HG02610 (cell line): ENCODE results near the gene TUBE1.
"Not testable (repeated sequence)": the region's sequence is repeated elsewhere in the genome, so short reads cannot be mapped to it uniquely, and the experiment has no call there.

Experiments
- ATAC-seq: cut with Tn5 transposase; IDR thresholded peaks from one replicate; pipeline ENCODE4 v1.9.1; 2021; ENCODE audit warnings: mild to moderate bottlenecking, moderate library complexity; ENCODE audit not compliant: unreplicated experiment

The TUBE1 gene

GRCh38 chr6:112087136-112087911 is at the start of gene TUBE1, which contains the start of gene FAM229B:
TSS of gene TUBE1 (minus strand) at chr6:112087482. CDS start at chr6:112087434, 48 bp downstream.
TSS of gene FAM229B (plus strand) at chr6:112087591. CDS start at chr6:112099284, 11,693 bp downstream.
- peak; percentile 98 for ATAC-seq

DNA sequence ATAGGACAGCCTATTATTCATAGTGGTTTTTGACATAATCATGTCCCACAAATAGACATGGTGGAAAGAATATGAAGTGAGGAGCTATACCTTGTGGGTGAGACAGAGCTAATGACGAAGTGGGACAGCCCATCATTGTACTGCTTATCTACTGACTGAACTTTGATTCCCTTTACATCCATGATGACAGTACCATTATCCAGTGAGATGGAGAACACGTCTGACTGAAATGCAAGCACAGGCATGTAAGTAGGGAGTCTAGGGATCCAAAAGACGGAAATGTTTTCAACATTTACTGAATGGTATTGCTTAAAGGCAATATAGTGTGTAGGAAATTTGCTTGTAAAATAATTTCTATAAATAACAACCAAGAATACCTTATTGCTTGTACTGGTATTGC is 43.6 kb upstream of the TUBE1 start:
- no peak for ATAC-seq

DNA sequence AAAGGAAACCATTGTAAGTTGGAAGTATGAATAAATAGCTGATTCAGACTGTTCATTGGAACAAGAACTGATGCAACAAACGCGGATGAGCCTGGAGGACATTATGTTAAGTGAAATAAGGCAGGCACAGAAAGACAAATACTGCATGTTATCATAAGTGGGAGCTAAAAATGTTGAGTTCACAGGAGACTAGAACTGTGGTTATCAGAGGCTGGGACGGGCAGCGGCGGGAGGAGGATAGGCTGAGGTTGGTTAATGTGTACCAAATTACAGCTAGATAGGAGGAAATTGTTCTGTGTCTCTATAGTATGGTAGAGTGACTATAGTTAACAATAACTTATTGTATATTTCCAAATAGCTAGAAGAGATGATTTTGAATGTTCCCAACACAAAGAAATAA is 40.9 kb upstream of the TUBE1 start:
- ATAC-seq, result no peak

GRCh38 chr6:112123982-112124381 is 36.7 kb upstream of the TUBE1 start:
- ATAC-seq, result no peak

GRCh38 chr6:112122756-112123155 is 35.5 kb upstream of the TUBE1 start:
- ATAC-seq, result no peak

DNA sequence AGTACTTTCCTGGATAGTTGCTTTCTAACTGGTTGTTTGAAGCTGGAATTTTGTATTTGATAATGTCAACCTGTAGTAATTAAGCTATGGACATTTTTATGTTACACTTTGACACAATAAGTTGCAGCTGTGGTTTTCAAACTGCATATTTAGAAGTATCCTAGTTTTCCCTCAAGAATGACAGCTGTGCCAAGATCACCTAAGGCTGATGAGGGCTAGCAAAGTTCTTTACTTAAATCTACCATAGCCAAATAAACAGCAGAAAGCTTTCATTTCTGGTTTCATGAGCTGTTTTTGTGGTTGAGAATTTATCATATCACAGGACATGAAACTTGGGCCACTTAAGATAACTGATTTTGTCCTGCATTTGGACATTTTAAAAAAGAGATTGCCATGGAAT is 30.8 kb upstream of the TUBE1 start:
- ATAC-seq, result no peak

GRCh38 chr6:112117554-112117953 is 30.3 kb upstream of the TUBE1 start:
- ATAC-seq, result no peak

GRCh38 chr6:112116221-112116620 is 28.9 kb upstream of the TUBE1 start:
- no peak for ATAC-seq

DNA sequence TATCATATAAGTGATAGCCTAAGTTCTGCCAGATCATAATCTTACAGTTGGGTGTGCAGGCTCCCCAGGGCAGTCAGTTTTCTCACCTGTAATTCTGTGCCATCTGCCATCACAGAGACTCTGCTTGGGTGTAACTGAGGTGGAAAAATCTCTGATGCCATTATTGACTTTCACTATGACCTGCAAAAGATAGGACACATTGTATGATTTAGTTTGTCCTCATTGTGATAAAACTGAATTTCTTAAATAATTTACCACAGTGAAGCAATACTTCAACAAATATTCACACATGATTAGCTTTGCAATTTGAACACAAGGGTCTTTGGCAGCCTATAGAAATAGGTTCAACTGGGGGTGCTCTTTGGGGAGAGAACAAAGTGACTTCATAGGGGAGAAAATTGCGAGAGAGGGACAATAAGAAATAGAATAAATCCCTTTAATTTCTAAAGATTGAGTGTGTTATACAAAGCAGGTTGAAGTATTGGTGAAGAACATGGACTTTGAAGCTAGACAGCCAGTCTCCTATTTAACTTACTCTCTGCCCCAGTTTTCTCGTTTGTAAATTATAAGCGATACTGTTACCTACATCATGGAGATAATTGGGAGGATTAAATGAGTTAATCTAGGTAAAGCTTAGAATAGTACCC is 27.4 kb upstream of the TUBE1 start:
- no peak for ATAC-seq

GRCh38 chr6:112113918-112114317 is 26.6 kb upstream of the TUBE1 start:
- no peak for ATAC-seq

- no peak for ATAC-seq
Measured at GRCh38 chr6:112113431-112113830, 26.1 kb upstream of the TUBE1 start.

DNA sequence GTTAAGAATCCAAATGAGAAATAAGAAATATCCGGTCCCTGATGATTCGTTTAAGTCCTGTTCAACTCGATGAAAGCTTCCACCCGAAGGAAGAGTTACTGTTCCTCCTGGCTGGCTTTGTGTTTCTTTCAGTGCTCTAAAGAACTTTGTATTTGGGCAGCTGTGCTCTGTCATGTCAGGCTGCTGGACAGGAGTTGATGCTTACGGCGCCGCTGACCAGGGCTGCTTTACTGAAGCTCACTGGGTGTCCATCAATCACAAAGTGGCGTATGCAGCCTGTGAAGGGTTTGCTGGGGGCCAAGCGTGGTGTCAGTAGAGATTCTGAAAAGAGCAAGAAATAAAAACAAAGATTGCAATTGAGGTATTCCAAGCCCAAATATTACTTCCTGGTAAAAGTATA is 22.0 kb upstream of the TUBE1 start:
- ATAC-seq, result no peak

- no peak for ATAC-seq
Measured at GRCh38 chr6:112106562-112106961, 19.3 kb upstream of the TUBE1 start.

- not testable (repeated sequence) for ATAC-seq
Measured at GRCh38 chr6:112106026-112106425, 18.7 kb upstream of the TUBE1 start.

- no peak for ATAC-seq
Measured at GRCh38 chr6:112100561-112100960, 13.3 kb upstream of the TUBE1 start.

DNA sequence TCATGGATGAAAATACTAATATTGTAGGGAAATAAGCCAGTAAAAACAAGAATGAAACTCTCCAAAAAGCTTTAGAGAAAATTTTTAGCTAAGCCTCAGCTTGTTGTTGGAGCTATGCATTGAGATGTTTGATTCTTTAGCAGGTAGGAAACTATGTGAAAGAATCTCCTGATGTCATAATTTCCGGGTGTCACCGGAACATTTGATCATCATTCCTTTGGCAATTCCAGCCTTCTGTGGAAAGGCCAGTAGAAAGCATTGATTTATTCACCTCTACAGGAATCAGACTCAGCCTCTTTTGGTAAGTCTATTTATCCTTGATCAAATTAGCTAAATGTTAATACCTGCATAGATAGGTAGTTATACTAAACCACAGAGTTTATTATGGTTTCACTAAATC is 9.6 kb upstream of the TUBE1 start:
- no peak for ATAC-seq

DNA sequence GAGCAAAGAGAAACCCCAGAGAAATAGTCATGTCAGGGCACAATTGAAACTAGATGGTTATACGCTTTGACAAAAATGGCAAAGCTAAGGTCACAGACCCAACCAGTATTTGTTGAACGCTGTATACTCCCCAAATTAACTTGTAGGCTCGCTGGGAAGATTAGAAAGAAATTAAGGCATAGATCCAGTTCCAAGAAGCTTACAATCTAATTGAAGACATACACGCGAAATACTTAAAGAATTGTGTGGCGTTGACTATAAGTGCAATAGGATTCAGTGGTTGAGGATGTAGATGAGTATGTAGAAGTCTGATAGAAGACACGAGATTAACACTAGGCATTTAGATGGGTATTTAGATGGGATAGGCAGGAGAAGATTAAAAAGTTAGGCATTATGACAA is 634 bp upstream of the TUBE1 start:
- ATAC-seq, result peak; percentile 1

DNA sequence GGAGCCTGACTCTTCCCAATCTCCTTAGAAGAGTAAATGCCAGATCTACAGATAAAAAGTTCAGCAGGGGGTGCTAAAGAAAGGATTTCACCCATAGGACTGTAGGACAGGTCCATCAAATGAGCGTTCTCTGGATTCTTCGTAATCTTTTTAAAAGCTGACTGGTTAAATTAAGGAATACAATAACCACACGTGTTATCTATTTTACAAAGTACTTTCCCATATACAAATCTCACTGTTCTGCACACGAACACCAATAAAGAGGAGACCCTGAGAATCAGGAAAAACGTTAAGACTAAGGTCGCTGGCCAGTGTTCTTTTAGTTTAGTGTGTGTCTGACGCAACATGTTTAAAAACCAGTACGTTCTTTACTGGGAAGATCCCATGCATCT is 542 bp downstream of the TUBE1 start:
- ATAC-seq, result peak; percentile 17

GRCh38 chr6:112085286-112086065 is 1.8 kb downstream of the TUBE1 start:
- ATAC-seq, result no peak

DNA sequence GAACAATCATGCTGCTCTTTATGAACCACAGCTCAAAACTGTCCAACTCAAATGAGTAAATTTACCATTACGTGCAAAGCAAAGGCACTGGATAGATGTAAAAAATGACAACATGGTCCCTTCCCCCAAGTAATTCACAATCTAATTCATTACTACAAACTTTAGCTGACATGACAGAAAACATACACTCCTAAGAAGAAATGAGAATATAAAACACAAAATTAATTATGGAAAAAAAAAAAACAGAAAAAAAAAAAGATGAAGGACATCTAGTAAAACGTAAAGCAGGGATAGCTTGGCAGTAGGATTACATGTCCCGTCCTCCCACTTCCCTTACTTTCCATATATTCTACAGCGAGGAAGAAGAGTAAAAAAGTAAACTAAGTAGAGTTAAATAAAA is 5.7 kb downstream of the TUBE1 start:
- no peak for ATAC-seq

DNA sequence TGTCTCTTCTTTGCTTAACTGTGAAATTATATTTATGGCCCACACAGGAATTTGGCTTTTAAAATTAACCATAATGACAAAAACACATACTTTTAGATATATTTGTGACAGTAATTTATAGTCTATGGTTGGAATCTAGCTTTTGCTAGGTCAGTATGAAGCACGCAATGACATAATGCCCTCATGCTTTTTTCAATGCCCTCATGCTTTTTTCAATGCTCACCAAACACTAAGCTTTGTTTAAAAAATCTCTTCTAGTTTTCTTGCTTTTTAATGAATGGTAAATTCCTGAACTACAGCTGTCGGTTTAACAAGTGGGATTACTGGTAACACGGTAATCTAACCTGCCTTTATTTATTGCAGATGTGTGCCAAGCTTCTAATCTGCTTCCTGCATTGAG is 20.7 kb downstream of the TUBE1 start:
- no peak for ATAC-seq
